HEK293T (cell line): ENCODE results near the gene PXMP2.

Source experiments
- ARNT ChIP-seq: fragments of 450-650 bp; IDR thresholded peaks from 2 replicates; pipeline ENCODE4 v1.6.1; 2017; ENCODE audit warnings: mild to moderate bottlenecking
- BHLHE40 ChIP-seq: fragments of 450-650 bp; IDR thresholded peaks from 2 replicates; pipeline ENCODE4 v1.6.1; 2016; ENCODE audit warnings: mild to moderate bottlenecking, moderate library complexity, borderline replicate concordance
- ELF4 ChIP-seq: fragments of 450-650 bp; IDR thresholded peaks from 2 replicates; pipeline ENCODE4 v1.6.1; 2017; ENCODE audit warnings: antibody characterized with exemption
- FOXK2 ChIP-seq: fragments of 450-650 bp; IDR thresholded peaks from 2 replicates; pipeline ENCODE4 v1.6.1; 2016; ENCODE audit warnings: mild to moderate bottlenecking
- HDGF ChIP-seq: fragments of 450-650 bp; IDR thresholded peaks from 2 replicates; pipeline ENCODE4 v1.6.1; 2017; ENCODE audit warnings: antibody characterized with exemption, borderline replicate concordance
- NFRKB ChIP-seq: fragments of 450-650 bp; IDR thresholded peaks from 2 replicates; pipeline ENCODE4 v1.6.1; 2016; ENCODE audit warnings: mild to moderate bottlenecking, moderate library complexity
- SP1 ChIP-seq: fragments of 450-650 bp; IDR thresholded peaks from 2 replicates; pipeline ENCODE4 v1.6.1; 2017

DNA sequence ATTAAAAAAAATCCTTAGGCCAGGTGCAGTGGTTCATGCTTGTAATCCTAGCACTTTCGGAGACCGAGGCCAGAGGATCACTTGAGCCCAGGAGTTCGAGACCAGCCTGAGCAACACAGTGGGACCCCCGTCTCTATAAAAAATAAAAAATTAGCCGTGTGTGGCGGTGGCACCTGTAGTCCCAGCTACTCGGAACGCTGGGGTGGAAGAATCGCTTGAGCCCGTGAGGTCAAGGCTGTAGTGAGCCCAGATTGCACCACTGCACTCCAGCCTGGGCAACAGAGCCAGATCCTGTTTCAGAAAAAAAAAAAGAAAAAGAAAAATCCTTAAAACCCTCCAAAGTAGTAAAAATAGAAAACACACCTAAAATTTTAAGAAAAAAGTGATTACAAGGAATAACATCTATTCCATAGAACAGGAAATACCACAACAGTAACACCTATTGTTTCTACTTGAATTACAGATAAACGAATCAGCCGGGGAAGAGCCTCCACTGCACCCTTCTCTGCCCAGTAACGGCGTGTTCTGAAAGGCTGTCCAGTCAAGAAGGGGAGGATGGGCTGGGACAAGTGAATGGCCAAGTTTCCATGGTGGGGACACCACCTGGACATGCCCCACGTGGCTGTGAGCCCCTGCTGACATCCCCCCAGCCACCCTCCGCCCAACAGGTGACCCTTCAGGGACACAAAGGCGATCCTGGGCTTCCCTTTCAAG, 18.1 kb upstream of the PXMP2 start:
- TF ChIP-seq BHLHE40 = no peak
- TF ChIP-seq HDGF = no peak
- TF ChIP-seq NFRKB = no peak
- no peak for TF ChIP-seq ELF4
- TF ChIP-seq ARNT = no peak
- TF ChIP-seq SP1 = no peak
- TF ChIP-seq FOXK2 = no peak
